ENCODE results near the gene PKP3.

- TF ChIP-seq, protein P1, sequence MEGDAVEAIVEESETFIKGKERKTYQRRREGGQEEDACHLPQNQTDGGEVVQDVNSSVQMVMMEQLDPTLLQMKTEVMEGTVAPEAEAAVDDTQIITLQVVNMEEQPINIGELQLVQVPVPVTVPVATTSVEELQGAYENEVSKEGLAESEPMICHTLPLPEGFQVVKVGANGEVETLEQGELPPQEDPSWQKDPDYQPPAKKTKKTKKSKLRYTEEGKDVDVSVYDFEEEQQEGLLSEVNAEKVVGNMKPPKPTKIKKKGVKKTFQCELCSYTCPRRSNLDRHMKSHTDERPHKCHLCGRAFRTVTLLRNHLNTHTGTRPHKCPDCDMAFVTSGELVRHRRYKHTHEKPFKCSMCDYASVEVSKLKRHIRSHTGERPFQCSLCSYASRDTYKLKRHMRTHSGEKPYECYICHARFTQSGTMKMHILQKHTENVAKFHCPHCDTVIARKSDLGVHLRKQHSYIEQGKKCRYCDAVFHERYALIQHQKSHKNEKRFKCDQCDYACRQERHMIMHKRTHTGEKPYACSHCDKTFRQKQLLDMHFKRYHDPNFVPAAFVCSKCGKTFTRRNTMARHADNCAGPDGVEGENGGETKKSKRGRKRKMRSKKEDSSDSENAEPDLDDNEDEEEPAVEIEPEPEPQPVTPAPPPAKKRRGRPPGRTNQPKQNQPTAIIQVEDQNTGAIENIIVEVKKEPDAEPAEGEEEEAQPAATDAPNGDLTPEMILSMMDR (IDR thresholded peaks at IDR 0.05) = no peak
- TF ChIP-seq POLR2A (IDR thresholded peaks at IDR 0.05) (no peak), EP300 (IDR thresholded peaks at IDR 0.05) (no peak)
Observed at GRCh38 chr11:412641-413119, 18.7 kb downstream of the PKP3 start.
